Coronary artery (tissue), 2 donors: Measurements from ENCODE around the gene CEP68.

Source experiments
- DNase-seq: peaks from one replicate; pipeline ENCODE4 v3.0.0-alpha.2; 2017; ENCODE audit warnings: low spot score
- H3K27ac ChIP-seq, 2 donors: fragments of 200-600 bp; sonication (generic); one replicate each; pipeline ENCODE4 v1.5.1; 2016 to 2019
- H3K4me3 ChIP-seq: fragments of 200-600 bp; sonication (generic); 2 replicates; pipeline ENCODE4 v1.5.1; 2016; ENCODE audit warnings: mild to moderate bottlenecking, moderate library complexity
- TF ChIP-seq, protein P1 (sequence below): fragments of 200-600 bp; sonication (generic); IDR thresholded peaks from one replicate; pipeline ENCODE4 v1.5.1; 2019; ENCODE audit warnings: antibody characterized with exemption

CEP68 gene

GRCh38 chr2:65025453-65026123 lies 30.6 kb upstream of the CEP68 start:
- DNase-seq: no peak
- TF ChIP-seq, protein P1, sequence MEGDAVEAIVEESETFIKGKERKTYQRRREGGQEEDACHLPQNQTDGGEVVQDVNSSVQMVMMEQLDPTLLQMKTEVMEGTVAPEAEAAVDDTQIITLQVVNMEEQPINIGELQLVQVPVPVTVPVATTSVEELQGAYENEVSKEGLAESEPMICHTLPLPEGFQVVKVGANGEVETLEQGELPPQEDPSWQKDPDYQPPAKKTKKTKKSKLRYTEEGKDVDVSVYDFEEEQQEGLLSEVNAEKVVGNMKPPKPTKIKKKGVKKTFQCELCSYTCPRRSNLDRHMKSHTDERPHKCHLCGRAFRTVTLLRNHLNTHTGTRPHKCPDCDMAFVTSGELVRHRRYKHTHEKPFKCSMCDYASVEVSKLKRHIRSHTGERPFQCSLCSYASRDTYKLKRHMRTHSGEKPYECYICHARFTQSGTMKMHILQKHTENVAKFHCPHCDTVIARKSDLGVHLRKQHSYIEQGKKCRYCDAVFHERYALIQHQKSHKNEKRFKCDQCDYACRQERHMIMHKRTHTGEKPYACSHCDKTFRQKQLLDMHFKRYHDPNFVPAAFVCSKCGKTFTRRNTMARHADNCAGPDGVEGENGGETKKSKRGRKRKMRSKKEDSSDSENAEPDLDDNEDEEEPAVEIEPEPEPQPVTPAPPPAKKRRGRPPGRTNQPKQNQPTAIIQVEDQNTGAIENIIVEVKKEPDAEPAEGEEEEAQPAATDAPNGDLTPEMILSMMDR: no peak
- H3K27ac ChIP-seq: no peak overlapping the region

GRCh38 chr2:65026154-65026553 lies 30.1 kb upstream of the CEP68 start:
- DNase-seq: no peak
- TF ChIP-seq, protein P1: no peak
- Histone ChIP-seq H3K27ac (no peak overlapping the region), H3K4me3 (no peak overlapping the region)

More at GRCh38 chr2:65025453-65026123, 30.6 kb upstream of the CEP68 start:
- H3K4me3 ChIP-seq: no peak overlapping the region

- TF ChIP-seq, protein P1: no peak
- H3K27ac ChIP-seq: no peak overlapping the region
- no peak for DNase-seq
- no peak overlapping the region for H3K4me3 ChIP-seq
Measured at GRCh38 chr2:65026704-65027464, 29.3 kb upstream of the CEP68 start.

GRCh38 chr2:65027616-65028244 lies 28.5 kb upstream of the CEP68 start:
- no peak for DNase-seq
- peak overlapping the region in 1 of 2 donors; percentile 11 for H3K27ac ChIP-seq
- TF ChIP-seq, protein P1: no peak
- no peak overlapping the region for H3K4me3 ChIP-seq

- no peak for DNase-seq
- TF ChIP-seq, protein P1: no peak
- Histone ChIP-seq H3K27ac (no peak overlapping the region), H3K4me3 (no peak overlapping the region)
Measured at GRCh38 chr2:65030476-65031332, 25.5 kb upstream of the CEP68 start.

GRCh38 chr2:65031341-65032018 lies 24.7 kb upstream of the CEP68 start:
- Histone ChIP-seq H3K4me3 (peak overlapping the region; percentile 10), H3K27ac (no peak overlapping the region)
- no peak for DNase-seq
- TF ChIP-seq, protein P1: no peak
